Limb (tissue), 2 donors: ENCODE results near the gene NPSR1.
"Not testable (repeated sequence)": the region's sequence is repeated elsewhere in the genome, so short reads cannot be mapped to it uniquely, and the experiment has no call there.

Experiments
- DNase-seq, 2 donors: peaks; one replicate each; pipeline ENCODE4 v3.0.0-alpha.2; 2016; ENCODE audit errors: extremely low spot score in 2 of 2

The NPSR1 gene

GRCh38 chr7:34657632-34658268, at the start of gene NPSR1:
Gene NPSR1, plus strand, starts transcription at chr7:34658218. Its CDS starts 195 bp downstream, at chr7:34658413.
- no peak for DNase-seq

GRCh38 chr7:34612661-34613060, 45.4 kb upstream of the NPSR1 start:
- DNase-seq: peak in 1 of 2 donors; percentile 4

GRCh38 chr7:34620425-34620824, 37.6 kb upstream of the NPSR1 start:
- DNase-seq: no peak

GRCh38 chr7:34622182-34622581, 35.8 kb upstream of the NPSR1 start:
- no peak for DNase-seq

- DNase-seq: no peak
Measured at GRCh38 chr7:34622771-34623250, 35.2 kb upstream of the NPSR1 start.

GRCh38 chr7:34628618-34629017, 29.4 kb upstream of the NPSR1 start:
- not testable (repeated sequence) for DNase-seq

GRCh38 chr7:34652809-34653208, 5.2 kb upstream of the NPSR1 start:
- no peak for DNase-seq

GRCh38 chr7:34653787-34654186, 4.2 kb upstream of the NPSR1 start:
- DNase-seq: no peak

- no peak for DNase-seq
Measured at GRCh38 chr7:34655384-34655783, 2.6 kb upstream of the NPSR1 start.

- DNase-seq: no peak
Measured at GRCh38 chr7:34656041-34656440, 2.0 kb upstream of the NPSR1 start.

- no peak for DNase-seq
Measured at GRCh38 chr7:34659472-34660075, 1.6 kb downstream of the NPSR1 start.

- DNase-seq: no peak
Measured at GRCh38 chr7:34662058-34662708, 4.2 kb downstream of the NPSR1 start.

GRCh38 chr7:34664755-34665154, 6.7 kb downstream of the NPSR1 start:
- no peak for DNase-seq

- DNase-seq: no peak
Measured at GRCh38 chr7:34672430-34672829, 14.4 kb downstream of the NPSR1 start.

- DNase-seq: no peak
Measured at GRCh38 chr7:34673066-34673465, 15.0 kb downstream of the NPSR1 start.

- DNase-seq: no peak
Measured at GRCh38 chr7:34675749-34676374, 17.8 kb downstream of the NPSR1 start.

GRCh38 chr7:34677491-34677890, 19.5 kb downstream of the NPSR1 start:
- no peak for DNase-seq

GRCh38 chr7:34687529-34687928, 29.5 kb downstream of the NPSR1 start:
- no peak for DNase-seq

GRCh38 chr7:34696415-34696814, 38.4 kb downstream of the NPSR1 start:
- no peak for DNase-seq

- DNase-seq: no peak
Measured at GRCh38 chr7:34709771-34710170, 51.8 kb downstream of the NPSR1 start.

GRCh38 chr7:34718867-34719266, 60.8 kb downstream of the NPSR1 start:
- DNase-seq: no peak

GRCh38 chr7:34719636-34720035, 61.6 kb downstream of the NPSR1 start:
- DNase-seq: no peak
